H4 (cell line): ENCODE measurements around the gene ZRANB1. TPM values are rescaled to one million over a fixed set of nuclear protein-coding genes. Genes with fewer than 3 reads are reported as not detected.

ENCODE experiments used
- DNase-seq: peaks from one replicate; pipeline ENCODE4 v3.0.0-alpha.2; 2015; ENCODE audit warnings: low spot score
- total RNA-seq: library from RNA; depleted of rRNA; stranded (reverse); fragments of >200 nt; shearing (Covaris generic); gene quantifications from 2 replicates; pipeline ENCODE4 v1.2.3, GENCODE V29; 2014; rRNA removed

The ZRANB1 gene
- total RNA-seq, 1 experiment from 2014 or later, result 22.2 TPM

GRCh38 chr10:125034675-125035074 is 92.8 kb downstream of the ZRANB1 start:
- peak; percentile 38 for DNase-seq

DNA sequence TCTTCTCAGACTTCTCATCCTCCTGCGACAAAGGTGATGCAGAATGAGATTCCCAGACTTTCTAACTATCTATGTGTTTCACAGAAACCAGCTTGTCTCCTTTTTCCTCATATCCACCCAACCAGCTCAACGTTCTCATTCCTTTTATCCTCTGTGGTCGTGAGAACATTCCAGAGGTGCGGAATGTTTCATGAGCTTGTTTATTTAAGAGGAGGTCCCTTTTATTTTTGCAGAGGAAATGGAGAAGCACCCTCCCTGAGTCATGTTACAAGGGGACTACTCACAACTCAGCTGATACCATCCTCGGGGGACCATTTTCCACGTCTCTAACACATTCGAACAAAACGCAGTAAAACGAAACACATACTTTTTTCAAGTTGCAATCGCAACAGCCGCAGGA is 93.2 kb downstream of the ZRANB1 start:
- peak; percentile 89 for DNase-seq

GRCh38 chr10:125035588-125036295 is 93.8 kb downstream of the ZRANB1 start:
- no peak for DNase-seq

DNA sequence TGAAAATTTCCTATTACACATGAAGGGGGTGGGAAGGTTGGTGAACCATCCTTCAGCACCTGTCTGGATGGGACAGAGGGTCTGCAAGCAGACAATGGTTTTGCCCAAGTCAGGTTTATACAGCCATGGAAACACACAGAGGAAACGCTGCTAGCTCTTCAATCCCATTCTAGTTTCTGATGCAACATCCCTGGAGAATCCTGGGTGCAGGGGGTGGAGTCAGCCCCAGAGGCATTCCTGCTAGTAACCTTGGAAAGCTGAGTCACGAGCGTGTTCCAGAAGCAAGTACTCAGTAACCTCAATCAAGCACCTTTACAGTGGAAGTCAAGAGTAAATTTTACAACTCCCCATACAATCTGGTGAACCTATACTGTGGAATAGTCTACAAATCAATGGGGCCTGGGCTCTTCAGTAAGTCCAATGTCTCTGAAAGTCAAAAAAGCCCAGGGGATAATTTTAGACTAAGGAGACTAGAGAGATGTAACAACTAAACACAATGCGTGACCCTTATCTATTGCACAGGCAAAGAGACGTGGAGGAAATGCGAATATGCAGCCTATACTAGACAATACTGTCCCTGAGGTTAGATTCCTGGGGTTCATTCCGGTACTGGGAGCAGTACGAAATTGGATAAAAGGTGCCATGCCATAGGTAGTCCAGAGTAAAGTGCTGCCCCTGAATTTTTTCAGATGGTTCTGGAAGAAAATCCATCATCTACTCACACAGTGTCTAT is 95.4 kb downstream of the ZRANB1 start:
- DNase-seq, result peak; percentile 81

Other genes with a start within 250 kb of the ZRANB1 start
- gene FAM53B, start 197.7 kb upstream of the ZRANB1 start, total RNA-seq, result 7.4 and 10.5 TPM in 2 replicates
- 22.8 and 32.3 TPM in 2 replicates for gene EEF1AKMT2, start 150.2 kb upstream of the ZRANB1 start, total RNA-seq
- 10.9 and 16.6 TPM in 2 replicates for gene ABRAXAS2, start 140.3 kb upstream of the ZRANB1 start, total RNA-seq
- 58.2 and 69.8 TPM in 2 replicates for gene CTBP2, start 218.4 kb downstream of the ZRANB1 start, total RNA-seq